NCI-H460 (cell line): ENCODE measurements around the gene BTG3. TPM values are rescaled to one million over a fixed set of nuclear protein-coding genes. Genes with fewer than 3 reads are reported as not detected.

Experiments used
- small RNA-seq, 2 experiments: library from RNA; depleted of rRNA; stranded (forward); fragments of <200 nt; gene quantifications; one replicate each; pipeline ENCODE3, GENCODE V24; 2014
- total RNA-seq: library from RNA; depleted of rRNA; stranded (reverse); fragments of >200 nt; shearing (Covaris generic); gene quantifications from 2 replicates; pipeline ENCODE4 v1.2.3, GENCODE V29; 2014; rRNA removed

Gene BTG3
- total RNA-seq, 1 experiment from 2014 or later: 43.1 TPM

Small RNAs within 50 kb of the gene (small RNA-seq; reads per million reads assigned to genes)
- gene RF00019: 0 reads per million in 2 experiments

Other genes with a start within 250 kb of the BTG3 start
- 22.6 and 25.8 TPM in 2 replicates for gene CXADR, start 99.9 kb downstream of the BTG3 start, total RNA-seq
- gene C21orf91, start 206.5 kb upstream of the BTG3 start, total RNA-seq: 5.8 and 8.4 TPM in 2 replicates